Peyer's patch (tissue), 4 donors: ENCODE measurements around the gene BCL11A.

Experiments
- POLR2A ChIP-seq, 2 donors: fragments of 450-650 bp; IDR thresholded peaks; one replicate each; pipeline ENCODE4 v1.5.1; 2017; ENCODE audit warnings: antibody characterized with exemption in 2 of 2, mild to moderate bottlenecking in 2 of 2, moderate library complexity in 2 of 2
- TF ChIP-seq, protein P1 (sequence below), 6 experiments: fragments of 450-650 bp in 4 of 6; fragments of 200-600 bp in 2 of 6; sonication (generic) in 1 of 6; IDR thresholded peaks; one replicate each; pipeline ENCODE4 v1.5.1; 2017 to 2019; ENCODE audit warnings: antibody characterized with exemption in 6 of 6, mild to moderate bottlenecking in 3 of 6, moderate library complexity in 1 of 6

DNA sequence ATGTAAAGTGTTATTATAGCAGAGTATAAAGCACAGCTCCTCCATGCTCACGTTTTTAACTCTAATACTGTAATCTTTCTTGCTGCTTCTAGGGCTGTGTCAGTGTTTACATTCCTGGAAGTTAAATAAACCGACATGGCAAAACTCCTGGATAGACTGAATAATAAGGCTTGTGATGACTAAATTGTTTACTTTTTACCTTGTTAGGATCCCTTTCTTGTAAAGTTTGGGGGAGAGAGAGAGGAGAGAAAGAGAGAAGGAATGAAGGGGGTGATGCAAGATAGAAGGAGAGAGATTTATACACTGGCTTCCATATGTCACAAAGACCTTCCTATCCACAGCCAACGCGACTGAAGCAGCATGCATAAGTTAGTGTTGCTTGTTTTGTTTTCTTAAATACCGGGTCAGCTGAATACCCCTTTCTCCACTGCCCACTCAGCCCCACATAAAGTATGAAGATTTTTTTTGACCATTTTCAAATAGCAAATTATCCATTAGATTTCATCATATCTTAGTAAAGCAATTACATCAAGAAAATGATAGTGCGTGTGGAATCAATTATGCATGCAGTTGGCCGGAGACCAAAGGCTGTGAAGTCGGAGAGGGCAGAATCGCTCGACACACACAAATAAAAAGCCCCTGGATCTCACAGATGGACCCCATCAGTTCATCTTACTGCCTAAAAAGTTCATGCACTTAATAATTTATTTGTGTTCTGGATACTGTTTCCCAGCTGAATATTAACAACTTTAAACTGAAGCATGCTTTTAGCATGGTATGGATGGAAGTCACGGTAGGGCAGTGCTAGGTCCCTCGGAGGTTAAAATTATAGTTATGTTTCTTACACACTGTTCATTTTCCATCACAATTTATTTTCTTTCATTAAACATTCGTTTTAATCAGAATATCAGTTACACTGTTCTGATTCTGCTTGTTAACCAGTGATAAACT lies 20.1 kb downstream of the BCL11A start:
- TF ChIP-seq, protein P1, sequence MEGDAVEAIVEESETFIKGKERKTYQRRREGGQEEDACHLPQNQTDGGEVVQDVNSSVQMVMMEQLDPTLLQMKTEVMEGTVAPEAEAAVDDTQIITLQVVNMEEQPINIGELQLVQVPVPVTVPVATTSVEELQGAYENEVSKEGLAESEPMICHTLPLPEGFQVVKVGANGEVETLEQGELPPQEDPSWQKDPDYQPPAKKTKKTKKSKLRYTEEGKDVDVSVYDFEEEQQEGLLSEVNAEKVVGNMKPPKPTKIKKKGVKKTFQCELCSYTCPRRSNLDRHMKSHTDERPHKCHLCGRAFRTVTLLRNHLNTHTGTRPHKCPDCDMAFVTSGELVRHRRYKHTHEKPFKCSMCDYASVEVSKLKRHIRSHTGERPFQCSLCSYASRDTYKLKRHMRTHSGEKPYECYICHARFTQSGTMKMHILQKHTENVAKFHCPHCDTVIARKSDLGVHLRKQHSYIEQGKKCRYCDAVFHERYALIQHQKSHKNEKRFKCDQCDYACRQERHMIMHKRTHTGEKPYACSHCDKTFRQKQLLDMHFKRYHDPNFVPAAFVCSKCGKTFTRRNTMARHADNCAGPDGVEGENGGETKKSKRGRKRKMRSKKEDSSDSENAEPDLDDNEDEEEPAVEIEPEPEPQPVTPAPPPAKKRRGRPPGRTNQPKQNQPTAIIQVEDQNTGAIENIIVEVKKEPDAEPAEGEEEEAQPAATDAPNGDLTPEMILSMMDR (IDR thresholded peaks at IDR 0.05), result no peak
- TF ChIP-seq POLR2A (IDR thresholded peaks at IDR 0.05), result no peak
